BLaER1 (cell line): ENCODE data around the gene IL10.

Source experiments
- H3K27ac ChIP-seq: shearing (Covaris generic); formaldehyde crosslinking; 2 replicates; pipeline ENCODE4 v1.8.1; 2022
- H3K27me3 ChIP-seq: shearing (Covaris generic); formaldehyde crosslinking; 2 replicates; pipeline ENCODE4 v1.8.1; 2022
- H3K36me3 ChIP-seq: shearing (Covaris generic); formaldehyde crosslinking; 2 replicates; pipeline ENCODE4 v1.8.1; 2022
- H3K4me1 ChIP-seq: shearing (Covaris generic); formaldehyde crosslinking; 2 replicates; pipeline ENCODE4 v1.8.1; 2022
- H3K4me2 ChIP-seq: shearing (Covaris generic); formaldehyde crosslinking; 2 replicates; pipeline ENCODE4 v1.8.1; 2022
- H3K4me3 ChIP-seq: shearing (Covaris generic); formaldehyde crosslinking; 2 replicates; pipeline ENCODE4 v1.8.1; 2022
- H3K9ac ChIP-seq: shearing (Covaris generic); formaldehyde crosslinking; 2 replicates; pipeline ENCODE4 v1.8.1; 2022
- H3K9me3 ChIP-seq: shearing (Covaris generic); formaldehyde crosslinking; 2 replicates; pipeline ENCODE4 v1.8.1; 2022
- H4K20me1 ChIP-seq: shearing (Covaris generic); formaldehyde crosslinking; 2 replicates; pipeline ENCODE4 v1.8.1; 2022
- Cebpa-rat ChIP-seq: shearing (Covaris generic); IDR thresholded peaks from 2 replicates; pipeline ENCODE4 v1.8.1; 2022

Gene IL10

DNA sequence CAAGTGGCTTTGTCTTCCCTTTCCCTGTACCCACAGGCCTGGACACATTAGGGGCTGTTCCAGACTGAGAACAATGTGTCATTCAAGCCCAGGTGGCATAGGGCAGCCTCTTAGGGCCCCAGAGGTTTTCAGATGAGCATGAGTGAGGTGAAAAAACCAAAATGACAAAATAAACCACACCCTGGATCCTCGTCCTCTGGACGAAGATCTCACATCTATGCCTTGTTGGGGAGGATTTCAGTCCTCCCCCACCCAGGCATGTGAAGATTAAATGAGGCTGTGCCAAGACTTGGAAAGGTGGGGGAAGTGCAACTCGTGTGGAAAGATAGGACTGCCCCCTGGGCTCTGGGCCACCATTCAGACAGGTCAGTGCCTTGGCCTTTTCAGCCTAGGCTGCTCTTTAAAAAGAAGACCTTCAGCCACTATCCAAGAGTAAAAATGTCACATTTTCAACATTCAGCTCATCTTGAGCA, 34.5 kb downstream of the IL10 start:
- H3K27ac ChIP-seq = peak overlapping the region; percentile 59
- peak overlapping the region; percentile 27; the same call in 1 of the 2 replicates for H3K4me2 ChIP-seq
- peaks cover 67% of the 10 kb centered on the region for H4K20me1 ChIP-seq
- peak overlapping the region; percentile 6; the same call in 1 of the 2 replicates for H3K9ac ChIP-seq
- no peak overlapping the region for H3K4me3 ChIP-seq
- peaks cover 66% of the 10 kb centered on the region for H3K4me1 ChIP-seq
- H3K27me3 ChIP-seq = no peaks in the 10 kb centered on the region
- peaks cover 80% of the 10 kb centered on the region for H3K36me3 ChIP-seq
- no peak for TF ChIP-seq Cebpa-rat
- H3K9me3 ChIP-seq = no peaks in the 10 kb centered on the region

DNA sequence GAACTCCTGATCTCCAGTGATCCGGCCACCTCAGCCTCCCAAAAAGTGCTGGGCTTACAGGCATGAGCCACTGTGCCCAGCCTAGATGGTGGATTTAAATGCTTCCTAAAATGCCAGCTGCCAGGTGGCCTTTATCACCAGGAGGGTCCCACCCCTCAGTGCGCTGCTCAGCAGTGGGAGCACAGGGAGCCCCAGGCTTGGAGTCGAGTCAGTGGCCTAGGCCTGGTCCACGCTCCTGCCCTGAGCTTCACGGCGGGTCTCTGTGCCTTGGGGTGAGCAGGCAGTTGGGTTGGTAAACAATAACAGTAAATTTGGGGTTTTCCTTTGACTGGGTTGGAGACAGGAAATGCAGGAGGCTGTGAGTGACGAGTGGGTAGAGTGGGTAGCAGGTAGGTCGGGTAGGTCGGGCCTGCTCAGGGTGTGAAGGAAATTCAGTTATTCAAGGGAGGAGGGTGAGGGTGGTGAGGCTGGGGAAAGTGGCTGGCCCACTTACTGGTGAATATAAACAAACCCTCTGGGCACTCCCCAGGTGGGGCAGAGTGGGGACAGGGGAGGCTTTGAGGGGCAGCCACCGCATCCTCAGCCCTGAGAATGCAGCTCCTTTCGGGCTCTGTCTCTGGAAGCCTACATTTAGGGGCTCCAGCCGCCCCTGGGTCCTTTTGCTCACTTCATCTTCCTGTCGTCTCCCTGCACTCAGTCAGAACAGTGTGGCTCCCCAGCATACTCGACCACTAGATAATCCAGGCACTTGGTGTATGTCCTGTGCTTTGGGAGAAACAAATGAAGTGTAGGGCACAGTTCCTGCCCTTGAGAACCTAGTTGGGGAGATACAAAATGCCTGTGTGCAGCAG, 35.2 kb downstream of the IL10 start:
- Histone ChIP-seq H3K4me2 (peak overlapping the region; percentile 27; the same call in 1 of the 2 replicates), H3K27me3 (no peaks in the 10 kb centered on the region), H4K20me1 (peaks cover 74% of the 10 kb centered on the region), H3K27ac (peak overlapping the region; percentile 59), H3K9ac (peak overlapping the region; percentile 7; the same call in 1 of the 2 replicates), H3K4me1 (peaks cover 73% of the 10 kb centered on the region), H3K4me3 (no peak overlapping the region), H3K36me3 (peaks cover 86% of the 10 kb centered on the region), H3K9me3 (no peaks in the 10 kb centered on the region)
- TF ChIP-seq Cebpa-rat = no peak

DNA sequence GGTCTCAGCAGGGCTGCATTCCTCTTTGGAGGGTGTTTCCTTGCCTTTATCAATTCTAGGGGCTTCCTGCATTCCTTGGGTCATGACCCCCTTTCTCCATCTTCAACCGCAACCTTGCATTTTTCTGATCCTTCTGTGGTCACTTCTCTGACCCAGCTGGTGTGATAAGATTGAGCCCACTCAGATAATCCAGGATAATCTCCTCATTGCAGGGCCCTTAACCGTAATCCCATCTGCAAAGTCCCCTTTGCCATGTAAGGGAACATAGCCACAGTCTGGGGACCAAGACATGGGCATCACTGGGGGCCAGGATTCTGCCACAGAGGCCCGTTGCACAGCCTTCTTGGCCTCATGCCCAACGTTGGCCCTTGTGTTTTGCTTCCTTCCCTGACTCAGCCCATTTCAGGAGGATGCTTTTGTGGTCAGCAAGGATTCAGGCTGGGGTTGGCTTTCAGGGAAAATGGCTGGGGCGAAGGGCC, 36.7 kb downstream of the IL10 start:
- Histone ChIP-seq H3K27me3 (no peaks in the 10 kb centered on the region), H3K4me3 (no peak overlapping the region), H3K9me3 (no peaks in the 10 kb centered on the region), H3K4me1 (peaks cover 80% of the 10 kb centered on the region), H3K36me3 (peaks cover 91% of the 10 kb centered on the region), H3K27ac (no peak overlapping the region), H3K4me2 (peak overlapping the region; percentile 30; the same call in 1 of the 2 replicates), H4K20me1 (peaks cover 89% of the 10 kb centered on the region), H3K9ac (no peak overlapping the region)
- TF ChIP-seq Cebpa-rat = no peak

DNA sequence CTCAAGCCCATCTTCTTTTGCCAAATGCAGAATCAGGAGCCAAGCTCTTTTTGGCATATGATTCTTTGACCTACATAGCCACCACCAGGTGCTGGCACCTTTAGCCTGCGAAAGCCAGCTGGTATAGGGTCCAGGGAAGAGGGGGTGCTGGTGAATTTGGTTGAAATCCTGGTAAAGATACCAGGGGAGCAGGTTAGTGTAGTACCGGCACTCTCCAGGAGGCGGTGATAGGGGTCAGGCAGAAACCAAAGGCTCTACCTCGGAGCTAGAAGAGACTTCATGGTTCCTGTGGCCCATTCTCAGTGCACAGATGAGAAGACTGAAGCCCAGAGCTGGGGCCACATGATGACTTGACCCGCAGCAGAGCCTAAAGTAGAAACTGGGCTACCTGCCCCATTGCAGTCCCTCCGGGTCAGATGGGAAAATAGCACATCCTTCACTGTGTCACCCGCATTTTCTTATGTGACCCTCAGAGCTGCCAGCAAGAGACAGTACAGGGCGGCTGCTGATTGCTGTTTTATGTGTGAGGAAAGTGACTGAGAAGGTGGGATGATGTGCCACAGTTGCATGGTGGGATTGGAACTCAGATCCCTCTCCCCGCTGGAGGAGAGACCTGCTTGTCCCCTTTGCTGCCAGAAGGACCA, 37.7 kb downstream of the IL10 start:
- TF ChIP-seq Cebpa-rat = no peak
- Histone ChIP-seq H3K4me1 (peaks cover 88% of the 10 kb centered on the region), H3K36me3 (peaks cover 98% of the 10 kb centered on the region), H3K27ac (no peak overlapping the region), H3K4me3 (no peak overlapping the region), H3K27me3 (no peaks in the 10 kb centered on the region), H3K9ac (no peak overlapping the region), H3K9me3 (no peaks in the 10 kb centered on the region), H4K20me1 (peaks cover 99% of the 10 kb centered on the region), H3K4me2 (peak overlapping the region; percentile 30; the same call in 1 of the 2 replicates)

DNA sequence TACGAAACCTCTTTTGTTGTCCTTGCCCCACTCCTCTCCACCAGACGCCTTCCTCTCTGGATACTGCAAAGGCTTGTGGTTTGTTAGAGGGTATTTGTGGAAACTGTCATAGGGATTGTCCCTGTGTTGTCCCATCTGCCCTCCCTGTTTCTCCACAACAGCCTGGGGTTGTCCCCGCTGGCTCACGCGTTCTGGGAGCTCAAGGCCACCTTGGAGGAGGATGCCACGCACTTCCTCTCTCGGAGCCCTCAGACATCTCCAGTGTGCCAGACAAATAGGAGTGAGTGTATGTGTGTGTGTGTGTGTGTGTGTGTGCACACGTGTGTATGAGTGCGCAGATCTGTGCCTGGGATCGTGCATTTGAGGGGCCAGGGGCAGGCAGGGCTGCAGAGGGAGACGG, 39.3 kb downstream of the IL10 start:
- Histone ChIP-seq H3K9ac (no peak overlapping the region), H3K27ac (no peak overlapping the region), H3K4me2 (no peak overlapping the region), H3K27me3 (no peaks in the 10 kb centered on the region), H3K4me1 (peaks cover 88% of the 10 kb centered on the region), H3K9me3 (no peaks in the 10 kb centered on the region), H3K36me3 (peaks cover 100% of the 10 kb centered on the region), H4K20me1 (peaks cover 99% of the 10 kb centered on the region), H3K4me3 (no peak overlapping the region)
- no peak for TF ChIP-seq Cebpa-rat

DNA sequence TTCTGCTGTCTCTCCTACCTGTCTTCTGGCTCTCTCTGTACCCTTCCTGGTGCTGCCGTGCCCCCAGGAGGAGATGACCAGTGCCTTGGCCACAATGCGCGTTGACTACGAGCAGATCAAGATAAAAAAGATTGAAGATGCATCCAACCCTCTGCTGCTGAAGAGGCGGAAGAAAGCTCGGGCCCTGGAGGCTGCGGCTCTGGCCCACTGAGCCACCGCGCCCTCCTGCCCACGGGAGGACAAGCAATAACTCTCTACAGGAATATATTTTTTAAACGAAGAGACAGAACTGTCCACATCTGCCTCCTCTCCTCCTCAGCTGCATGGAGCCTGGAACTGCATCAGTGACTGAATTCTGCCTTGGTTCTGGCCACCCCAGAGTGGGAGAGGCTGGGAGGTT, 39.8 kb downstream of the IL10 start:
- peaks cover 88% of the 10 kb centered on the region for H3K4me1 ChIP-seq
- no peaks in the 10 kb centered on the region for H3K9me3 ChIP-seq
- no peak overlapping the region for H3K9ac ChIP-seq
- no peaks in the 10 kb centered on the region for H3K27me3 ChIP-seq
- H4K20me1 ChIP-seq = peaks cover 99% of the 10 kb centered on the region
- H3K27ac ChIP-seq = no peak overlapping the region
- H3K4me3 ChIP-seq = no peak overlapping the region
- TF ChIP-seq Cebpa-rat = no peak
- H3K4me2 ChIP-seq = no peak overlapping the region
- H3K36me3 ChIP-seq = peaks cover 100% of the 10 kb centered on the region

DNA sequence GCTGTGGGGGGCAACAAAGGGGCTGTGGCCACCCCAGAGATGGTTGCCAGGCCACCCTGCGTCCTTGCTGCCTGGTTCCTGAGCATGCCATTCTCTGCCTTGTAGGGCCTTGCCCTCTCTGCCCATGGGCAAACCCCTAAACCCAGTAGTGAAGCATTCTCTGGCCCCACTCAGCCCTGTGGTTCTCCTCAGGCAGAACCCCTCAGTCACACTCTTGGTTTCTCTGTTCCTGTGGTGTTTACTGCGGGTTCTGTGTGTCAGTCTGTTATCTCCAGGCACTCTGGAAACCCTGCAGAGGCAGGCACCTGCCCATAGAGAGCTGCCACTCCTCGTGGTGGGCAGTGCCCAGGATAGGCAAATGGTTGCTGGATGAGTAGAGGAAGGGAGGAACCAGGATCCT, 42.8 kb downstream of the IL10 start:
- Histone ChIP-seq H4K20me1 (peaks cover 99% of the 10 kb centered on the region), H3K9me3 (no peaks in the 10 kb centered on the region), H3K9ac (no peak overlapping the region; the same call in 1 of the 2 replicates), H3K4me1 (peaks cover 88% of the 10 kb centered on the region), H3K27ac (peak overlapping the region; percentile 73), H3K4me2 (no peak overlapping the region), H3K4me3 (no peak overlapping the region), H3K36me3 (peaks cover 80% of the 10 kb centered on the region), H3K27me3 (no peaks in the 10 kb centered on the region)
- TF ChIP-seq Cebpa-rat = no peak

DNA sequence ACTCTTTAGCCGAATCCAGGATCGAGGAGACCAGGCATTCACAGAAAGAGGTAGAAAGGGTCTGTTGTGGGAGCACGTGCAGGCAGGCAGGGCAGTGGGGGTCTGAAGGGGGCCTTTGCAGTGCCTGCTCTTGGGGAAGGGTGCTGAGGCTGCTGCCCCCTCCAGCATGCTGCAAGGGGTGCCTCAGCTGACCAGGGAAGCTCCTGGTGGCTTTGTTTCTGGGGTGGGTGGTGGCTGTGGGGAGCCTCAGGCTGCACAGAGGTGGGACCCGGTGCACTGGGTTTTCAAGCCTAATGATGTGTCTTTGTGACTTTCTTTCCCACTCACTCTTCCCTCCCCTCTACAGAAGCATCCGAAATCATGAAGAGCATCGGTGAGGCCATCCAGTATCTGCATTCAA, 43.2 kb downstream of the IL10 start:
- H3K9me3 ChIP-seq = no peaks in the 10 kb centered on the region
- H4K20me1 ChIP-seq = peaks cover 99% of the 10 kb centered on the region
- H3K27ac ChIP-seq = peak overlapping the region; percentile 73
- H3K4me1 ChIP-seq = peaks cover 88% of the 10 kb centered on the region
- TF ChIP-seq Cebpa-rat = no peak
- 0 out of 2 replicates have a peak overlapping the region, but pooled peaks have one; percentile 64 for H3K9ac ChIP-seq
- no peaks in the 10 kb centered on the region for H3K27me3 ChIP-seq
- H3K4me3 ChIP-seq = no peak overlapping the region
- H3K4me2 ChIP-seq = peak overlapping the region; percentile 74
- peaks cover 77% of the 10 kb centered on the region for H3K36me3 ChIP-seq

DNA sequence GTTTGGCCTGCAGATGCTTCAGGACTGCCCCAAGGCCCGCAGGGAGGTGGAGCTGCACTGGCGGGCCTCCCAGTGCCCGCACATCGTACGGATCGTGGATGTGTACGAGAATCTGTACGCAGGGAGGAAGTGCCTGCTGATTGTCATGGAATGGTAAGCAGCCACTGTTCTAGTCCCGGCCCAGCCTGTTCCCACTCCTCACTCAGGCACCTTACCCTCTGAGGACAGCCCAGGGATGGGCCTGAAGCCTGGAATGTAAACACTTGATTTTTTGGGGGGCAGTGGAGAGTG, 43.7 kb downstream of the IL10 start:
- Histone ChIP-seq H3K9ac (0 out of 2 replicates have a peak overlapping the region, but pooled peaks have one; percentile 64), H3K4me2 (peak overlapping the region; percentile 74), H3K4me3 (no peak overlapping the region), H3K36me3 (peaks cover 77% of the 10 kb centered on the region), H3K9me3 (no peaks in the 10 kb centered on the region), H3K4me1 (peaks cover 88% of the 10 kb centered on the region), H4K20me1 (peaks cover 99% of the 10 kb centered on the region), H3K27me3 (no peaks in the 10 kb centered on the region), H3K27ac (peak overlapping the region; percentile 73)
- TF ChIP-seq Cebpa-rat = no peak
